ENCODE results near the gene RFX6.
"Not testable (repeated sequence)": the region's sequence is repeated elsewhere in the genome, so short reads cannot be mapped to it uniquely, and the experiment has no call there.

RFX6 gene, protein sequence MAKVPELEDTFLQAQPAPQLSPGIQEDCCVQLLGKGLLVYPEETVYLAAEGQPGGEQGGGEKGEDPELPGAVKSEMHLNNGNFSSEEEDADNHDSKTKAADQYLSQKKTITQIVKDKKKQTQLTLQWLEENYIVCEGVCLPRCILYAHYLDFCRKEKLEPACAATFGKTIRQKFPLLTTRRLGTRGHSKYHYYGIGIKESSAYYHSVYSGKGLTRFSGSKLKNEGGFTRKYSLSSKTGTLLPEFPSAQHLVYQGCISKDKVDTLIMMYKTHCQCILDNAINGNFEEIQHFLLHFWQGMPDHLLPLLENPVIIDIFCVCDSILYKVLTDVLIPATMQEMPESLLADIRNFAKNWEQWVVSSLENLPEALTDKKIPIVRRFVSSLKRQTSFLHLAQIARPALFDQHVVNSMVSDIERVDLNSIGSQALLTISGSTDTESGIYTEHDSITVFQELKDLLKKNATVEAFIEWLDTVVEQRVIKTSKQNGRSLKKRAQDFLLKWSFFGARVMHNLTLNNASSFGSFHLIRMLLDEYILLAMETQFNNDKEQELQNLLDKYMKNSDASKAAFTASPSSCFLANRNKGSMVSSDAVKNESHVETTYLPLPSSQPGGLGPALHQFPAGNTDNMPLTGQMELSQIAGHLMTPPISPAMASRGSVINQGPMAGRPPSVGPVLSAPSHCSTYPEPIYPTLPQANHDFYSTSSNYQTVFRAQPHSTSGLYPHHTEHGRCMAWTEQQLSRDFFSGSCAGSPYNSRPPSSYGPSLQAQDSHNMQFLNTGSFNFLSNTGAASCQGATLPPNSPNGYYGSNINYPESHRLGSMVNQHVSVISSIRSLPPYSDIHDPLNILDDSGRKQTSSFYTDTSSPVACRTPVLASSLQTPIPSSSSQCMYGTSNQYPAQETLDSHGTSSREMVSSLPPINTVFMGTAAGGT

DNA sequence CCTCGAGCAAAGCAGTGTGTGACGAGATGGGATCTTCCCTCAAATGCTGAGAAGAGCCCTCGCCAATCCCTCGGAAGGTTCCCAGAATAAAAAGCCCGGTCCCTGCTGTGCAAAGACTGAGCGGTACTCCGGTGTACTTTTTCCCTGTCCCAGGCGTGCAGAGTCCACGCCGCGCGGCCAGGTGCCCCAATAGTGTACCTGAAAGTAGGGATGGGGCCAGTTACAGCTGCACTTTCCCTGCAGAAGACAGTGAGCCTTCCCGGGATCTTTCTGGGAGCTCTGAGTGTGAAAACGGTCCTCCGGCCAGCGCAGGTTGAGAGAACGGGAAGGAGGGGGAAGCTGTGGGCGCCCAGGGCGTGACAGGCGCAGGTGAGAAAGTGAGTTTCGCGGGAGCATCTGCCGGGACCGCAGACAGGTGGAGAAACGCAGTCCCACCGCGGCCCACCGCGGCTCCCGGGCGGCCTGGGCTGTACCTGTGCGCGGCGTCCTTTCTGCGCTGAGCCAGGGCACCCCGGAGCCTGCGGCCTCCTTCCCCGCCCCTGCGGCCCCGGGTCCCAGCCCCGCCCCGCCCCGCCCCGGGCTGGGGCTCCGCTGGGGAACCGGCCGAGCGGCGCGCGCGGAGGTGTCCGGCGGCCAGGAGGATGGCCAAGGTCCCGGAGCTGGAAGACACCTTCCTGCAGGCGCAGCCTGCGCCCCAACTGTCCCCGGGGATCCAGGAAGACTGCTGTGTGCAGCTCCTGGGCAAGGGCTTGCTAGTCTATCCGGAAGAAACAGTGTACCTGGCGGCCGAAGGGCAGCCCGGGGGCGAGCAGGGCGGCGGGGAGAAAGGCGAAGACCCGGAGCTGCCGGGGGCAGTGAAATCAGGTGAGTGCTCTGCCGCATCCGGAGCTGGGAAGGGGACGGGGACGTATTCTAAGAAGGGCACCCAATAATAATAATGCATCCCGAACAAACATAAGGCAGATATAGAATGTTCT is at the start of gene RFX6:
RFX6 (plus strand) TSS at position 608 of the 977 bp plus-strand sequence; CDS start at position 642, 34 bp downstream.
- DNase-seq: no peak

DNA sequence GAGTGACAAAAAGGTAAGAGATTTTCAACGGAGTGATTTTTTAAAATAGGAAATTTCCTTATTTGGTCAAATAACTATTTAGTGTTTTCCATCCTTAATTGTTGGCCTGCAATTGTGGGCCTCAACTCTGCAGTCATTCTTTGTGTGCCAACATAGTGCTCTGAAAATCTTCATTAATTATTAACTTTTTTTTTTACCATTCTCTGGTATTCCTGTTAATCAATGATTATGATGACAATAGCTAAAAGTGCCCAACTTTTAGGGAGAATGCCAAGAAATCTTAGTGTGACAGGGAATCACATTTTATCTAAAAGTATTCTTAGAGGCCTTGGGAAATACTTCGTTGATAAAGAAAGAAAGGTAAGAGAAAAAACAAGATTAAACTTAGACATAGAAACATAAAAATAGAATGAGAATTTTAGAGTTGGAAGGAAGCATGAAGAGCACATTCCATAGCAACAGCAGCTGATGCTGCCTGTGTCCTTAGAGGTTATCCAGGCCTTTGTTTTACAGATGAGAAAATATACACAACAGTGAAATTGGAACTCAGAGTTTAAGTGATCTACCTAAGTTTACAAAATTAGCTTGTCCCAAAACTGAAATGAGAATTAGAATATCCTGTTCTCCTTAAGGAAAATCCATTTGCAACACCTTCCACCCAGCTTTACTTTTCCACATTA is 49.3 kb upstream of the RFX6 start:
- no peak for DNase-seq

DNA sequence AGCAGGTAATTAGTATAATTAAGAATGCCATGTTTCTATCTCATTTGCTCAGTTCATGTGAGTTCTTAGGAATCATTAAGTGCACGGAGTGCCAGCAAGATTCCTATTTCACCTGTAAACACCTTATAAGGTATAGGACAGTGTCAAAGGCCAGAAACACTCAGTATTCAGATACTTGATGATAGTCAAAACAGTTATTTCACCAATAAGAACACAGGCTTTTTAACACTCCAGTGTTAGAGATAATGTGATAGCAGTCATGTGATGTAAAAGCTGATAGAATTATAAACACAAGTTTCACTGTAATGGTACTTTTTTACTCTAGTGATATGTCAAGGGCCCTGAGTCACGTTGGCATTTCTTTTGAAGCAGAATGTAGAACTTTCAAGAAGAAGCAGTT is 48.1 kb upstream of the RFX6 start, which contains the start of gene GPRC6A:
GPRC6A (minus strand) TSS at position 101 of the 400 bp plus-strand sequence; CDS start at position 31, 70 bp downstream.
- DNase-seq: no peak

DNA sequence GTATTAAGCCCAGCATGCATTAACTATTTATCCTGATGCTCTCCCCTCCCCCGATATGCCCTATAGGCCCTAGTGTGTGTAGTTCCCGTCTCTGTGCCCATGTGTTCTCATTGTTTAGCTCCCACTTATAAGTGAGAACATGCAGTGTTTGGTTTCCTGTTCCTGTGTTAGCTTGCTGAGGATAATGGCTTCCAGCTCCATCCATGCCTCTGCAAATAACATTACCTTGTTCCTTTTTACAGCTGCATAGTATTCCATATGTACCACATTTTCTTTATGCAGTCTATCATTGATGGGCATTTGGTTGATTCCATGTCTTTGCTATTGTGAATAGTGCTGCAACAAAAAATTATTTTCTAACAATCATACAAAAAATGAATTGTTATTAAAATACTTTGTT is 42.5 kb upstream of the RFX6 start:
- not testable (repeated sequence) for DNase-seq

DNA sequence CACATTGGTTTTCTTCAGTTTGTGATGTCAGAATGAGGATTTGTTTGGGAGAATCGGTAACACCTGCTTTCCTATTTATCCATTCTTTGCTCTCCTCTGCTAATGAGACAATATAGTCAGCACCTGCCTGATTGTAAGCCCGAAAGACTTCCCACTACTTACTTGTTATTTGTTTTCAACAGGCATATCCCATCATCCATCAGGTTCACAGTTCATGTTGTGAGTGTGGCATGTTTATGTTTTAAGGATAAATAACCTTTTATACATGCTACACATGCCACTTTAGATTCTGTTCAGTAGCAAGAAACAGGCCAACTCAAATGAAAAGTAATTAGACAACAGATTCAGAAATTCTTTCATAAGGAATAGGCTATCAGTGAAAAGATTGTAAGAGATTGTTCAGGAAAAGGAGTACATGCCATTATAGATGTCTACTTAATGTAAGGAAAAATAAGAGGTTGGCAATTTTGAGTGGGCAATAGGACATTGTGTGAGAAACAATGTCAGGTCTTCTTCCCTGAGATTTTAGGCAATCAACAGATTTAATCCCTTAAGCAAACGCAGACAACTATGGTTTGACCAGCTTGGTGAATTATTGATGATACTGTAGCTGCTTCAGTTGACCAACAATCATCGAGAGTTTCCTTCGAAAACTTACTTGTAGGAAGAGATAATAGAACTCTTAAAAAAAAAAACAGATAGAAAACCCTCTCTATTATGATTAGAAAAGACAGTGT is 40.3 kb upstream of the RFX6 start:
- no peak for DNase-seq

DNA sequence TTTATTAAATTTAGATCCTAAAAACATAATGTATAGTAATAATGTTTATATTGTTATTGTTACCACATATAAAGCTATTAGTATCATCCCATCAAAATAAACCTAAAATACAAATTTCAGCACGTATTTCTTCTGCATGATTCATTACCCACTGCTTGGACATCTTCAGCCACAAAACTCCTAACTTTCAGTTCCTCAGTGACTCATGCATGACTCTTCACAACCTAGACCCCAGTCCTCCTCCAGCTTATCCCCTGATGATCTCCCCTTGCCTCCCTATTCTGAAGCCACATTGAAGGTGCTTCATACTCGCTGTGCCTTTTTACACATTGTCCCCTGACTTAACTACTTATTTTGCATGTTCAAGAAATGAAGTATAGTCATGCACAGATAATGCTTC is 37.0 kb upstream of the RFX6 start:
- no peak for DNase-seq

DNA sequence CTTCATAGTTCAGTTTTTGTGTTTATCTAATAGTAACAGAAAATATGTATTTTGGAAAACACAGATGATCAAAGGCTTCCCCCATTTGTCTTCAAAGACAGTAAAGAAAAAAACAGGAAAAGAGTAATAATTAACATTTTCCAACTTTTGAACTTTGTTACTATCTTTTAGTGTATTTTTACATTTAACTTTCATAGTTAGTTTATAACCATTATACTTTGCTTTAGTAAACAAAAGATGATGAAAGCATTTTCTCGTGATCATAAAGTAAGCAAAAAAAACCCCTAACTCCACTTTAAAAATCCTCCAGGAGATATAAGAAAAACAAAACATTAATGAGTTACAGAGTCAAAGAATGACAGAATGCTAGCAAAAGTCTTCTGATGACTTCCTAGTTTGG is 34.6 kb upstream of the RFX6 start:
- DNase-seq: no peak

DNA sequence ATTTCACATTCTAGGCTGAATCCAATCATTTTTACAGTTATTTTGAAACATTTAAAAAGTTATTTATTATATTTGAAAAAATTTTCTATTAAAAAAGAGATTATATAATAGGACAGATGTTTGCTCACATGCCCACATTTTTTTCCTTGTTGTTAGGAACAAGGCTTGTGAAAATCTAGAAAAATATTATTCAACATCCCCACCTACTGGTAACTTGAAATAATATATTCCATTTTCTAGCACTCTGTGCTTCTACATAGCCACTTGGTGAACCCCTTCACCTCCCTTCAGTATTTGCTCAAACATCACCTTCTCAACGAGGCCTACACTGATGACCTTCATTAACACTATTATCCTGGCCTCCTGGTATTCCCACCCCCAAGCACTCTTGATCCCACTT is 29.8 kb upstream of the RFX6 start:
- no peak for DNase-seq

DNA sequence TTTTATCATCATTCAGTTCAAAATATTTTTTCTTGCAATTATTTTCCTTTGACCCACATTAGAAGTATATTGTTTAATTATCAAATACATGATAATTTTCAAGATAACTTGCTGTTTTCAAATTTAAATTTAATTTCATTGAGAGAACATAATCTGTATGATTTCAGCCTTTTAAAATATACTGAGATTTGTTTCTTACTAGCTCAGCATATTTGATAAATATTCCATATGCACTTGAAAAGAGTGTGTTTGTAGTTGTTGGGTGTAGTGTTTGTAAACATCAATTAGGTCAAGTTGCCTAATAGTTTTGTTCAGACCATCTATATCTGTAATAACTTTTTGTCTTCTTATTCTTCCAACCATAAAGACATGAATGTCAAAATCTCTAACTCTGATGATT is 19.0 kb upstream of the RFX6 start:
- no peak for DNase-seq

DNA sequence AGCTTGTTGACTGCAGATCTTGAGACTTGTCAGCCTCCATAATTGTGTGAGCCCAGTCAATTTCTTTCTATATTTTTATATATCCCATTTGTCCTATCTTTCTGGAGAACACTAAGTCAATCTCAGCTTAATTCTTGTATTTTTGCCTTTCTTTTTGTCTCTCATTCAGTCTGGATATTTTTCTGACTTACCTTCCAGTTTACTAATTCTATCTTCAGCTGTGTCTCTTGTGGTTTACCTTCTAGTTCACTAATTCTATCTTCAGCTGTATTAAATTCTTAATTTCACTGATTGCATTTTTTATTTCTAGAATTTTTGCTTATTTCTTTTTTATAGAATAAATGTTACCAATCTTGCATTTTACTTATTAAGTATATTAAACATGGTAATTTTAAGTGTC is 17.8 kb upstream of the RFX6 start:
- DNase-seq: no peak

DNA sequence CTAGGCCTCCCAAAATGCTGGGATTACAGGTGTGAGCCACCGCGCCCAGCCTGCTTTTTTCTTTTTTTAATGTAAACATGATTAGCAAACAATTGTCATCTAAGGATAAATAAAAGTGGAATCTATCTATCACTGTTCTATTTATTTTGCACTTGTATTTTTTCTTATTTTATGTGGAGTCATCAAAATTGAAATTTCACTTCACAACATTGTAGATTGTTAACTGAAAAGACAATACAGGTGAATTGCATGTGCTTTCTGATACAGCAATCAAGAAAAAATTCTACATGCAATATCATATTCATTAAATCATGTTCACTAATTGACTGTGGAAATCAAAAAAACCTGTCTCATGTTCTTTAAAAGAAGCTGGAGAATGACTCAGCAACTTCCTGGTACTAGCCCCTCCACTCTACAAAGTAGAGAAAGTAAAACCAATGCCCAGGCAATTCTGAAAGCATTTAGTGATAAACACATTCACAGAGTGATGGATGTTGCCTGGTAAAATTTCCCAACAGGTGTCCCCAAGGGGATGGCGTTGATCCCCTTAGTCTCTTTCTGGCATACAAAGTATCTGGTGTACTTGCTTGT is 10.7 kb upstream of the RFX6 start:
- DNase-seq: no peak

DNA sequence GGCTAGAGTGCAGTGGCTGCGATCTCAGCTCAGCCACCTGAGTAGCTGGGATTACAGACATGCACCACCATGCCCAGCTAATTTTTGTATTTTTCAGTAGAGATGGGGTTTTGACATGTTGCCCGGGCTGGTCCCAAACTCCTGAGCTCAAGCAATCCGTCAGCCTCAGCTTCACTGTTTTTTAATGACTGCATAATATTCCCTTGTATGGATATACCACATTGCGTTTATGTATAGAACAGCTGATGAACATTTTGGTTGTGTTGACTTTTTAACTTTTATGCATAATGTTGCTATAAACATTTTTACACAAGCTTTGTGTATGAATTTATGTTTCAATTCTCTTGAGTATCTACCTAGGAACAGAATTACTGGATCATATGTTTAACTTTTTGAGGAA is 4.3 kb upstream of the RFX6 start:
- no peak for DNase-seq

DNA sequence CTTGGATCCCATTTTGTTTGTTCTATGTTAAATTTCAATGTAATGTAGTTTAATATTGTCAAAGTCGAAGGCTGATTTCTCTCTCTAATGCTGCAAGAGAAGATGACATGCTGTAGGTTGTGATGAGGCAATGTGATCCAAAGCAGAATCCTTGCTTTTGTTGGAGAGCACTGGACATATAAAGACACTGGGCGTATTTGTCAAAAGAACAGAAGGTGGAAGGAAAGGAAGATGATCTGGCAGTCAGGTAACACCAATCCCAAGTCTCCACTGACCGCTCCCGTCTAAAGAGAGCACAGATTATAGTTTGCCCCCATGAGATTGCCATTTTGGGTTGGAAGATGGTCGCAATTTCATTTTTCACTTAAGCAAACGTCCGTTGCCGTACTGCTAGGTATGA is 935 bp upstream of the RFX6 start:
- no peak for DNase-seq

DNA sequence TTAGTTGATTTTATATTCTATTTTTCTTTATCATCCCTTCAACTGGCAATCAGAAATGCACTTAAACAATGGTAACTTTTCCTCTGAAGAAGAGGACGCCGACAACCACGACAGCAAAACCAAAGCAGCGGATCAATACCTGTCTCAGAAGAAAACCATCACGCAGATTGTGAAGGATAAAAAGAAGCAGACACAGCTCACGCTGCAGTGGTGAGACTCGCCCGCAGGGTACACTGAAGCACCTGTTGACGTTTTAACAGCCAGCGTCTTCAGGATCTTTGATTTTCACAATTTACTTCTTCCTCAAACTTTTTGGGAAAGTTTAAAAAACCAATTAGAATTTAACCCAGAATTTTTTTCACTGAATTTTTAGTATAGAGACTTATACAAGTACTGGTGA is 701 bp downstream of the RFX6 start:
- no peak for DNase-seq

DNA sequence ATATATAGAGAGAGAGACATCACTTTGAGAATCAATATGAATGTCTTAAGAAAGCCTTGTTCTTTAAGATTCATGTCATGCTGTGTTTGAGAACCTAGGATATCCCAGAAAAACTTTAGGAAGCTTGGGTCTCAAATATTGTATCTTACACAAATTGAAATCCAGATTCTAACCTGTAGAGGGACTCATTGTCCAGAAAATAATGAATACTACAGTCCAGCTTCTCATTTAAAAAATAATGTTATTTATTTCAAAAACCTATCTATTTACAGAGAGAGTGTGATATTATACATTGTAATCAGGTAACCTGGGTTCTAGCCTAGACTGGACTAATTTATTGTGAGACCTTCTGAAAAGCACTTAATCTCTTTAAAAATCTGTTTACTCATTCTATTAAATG is 4.2 kb downstream of the RFX6 start:
- DNase-seq: no peak

DNA sequence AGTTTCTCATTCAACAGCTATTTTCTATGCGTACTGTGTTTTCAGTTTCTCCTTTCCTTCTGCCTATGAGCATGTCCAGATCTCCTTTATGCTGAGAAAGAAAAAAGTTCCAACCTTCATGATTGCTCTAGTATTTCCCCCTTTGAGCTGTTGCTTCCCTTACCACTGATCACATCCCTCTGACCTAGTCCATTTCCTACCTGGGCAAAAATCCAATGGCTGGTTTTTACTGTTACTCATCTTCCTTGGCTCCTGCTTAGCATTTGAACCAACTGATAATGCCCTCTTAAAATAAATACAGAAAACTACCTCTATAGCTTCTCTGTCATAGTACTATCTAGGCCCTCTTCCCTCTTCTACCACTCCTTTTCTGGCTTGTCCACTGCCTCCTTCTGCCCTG is 6.0 kb downstream of the RFX6 start:
- DNase-seq: no peak

DNA sequence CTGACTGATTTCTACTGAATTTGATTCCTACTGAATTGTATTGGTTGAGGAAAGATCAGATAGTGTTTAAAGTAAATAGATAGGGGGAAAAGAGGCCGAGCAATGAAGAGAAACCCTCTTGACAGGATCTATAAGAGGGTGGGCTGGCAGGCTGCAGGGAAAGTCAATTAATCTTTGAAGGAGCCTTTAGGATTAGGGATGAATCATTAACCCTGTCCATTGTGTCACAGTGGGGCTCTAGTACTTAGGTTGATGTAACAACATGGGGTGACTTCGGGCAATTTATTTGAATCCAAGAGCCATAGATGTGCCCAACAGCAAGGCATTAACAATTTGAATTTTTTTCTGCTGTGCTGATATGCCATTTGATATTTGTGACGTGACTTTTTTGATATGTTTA is 7.5 kb downstream of the RFX6 start:
- DNase-seq: no peak

DNA sequence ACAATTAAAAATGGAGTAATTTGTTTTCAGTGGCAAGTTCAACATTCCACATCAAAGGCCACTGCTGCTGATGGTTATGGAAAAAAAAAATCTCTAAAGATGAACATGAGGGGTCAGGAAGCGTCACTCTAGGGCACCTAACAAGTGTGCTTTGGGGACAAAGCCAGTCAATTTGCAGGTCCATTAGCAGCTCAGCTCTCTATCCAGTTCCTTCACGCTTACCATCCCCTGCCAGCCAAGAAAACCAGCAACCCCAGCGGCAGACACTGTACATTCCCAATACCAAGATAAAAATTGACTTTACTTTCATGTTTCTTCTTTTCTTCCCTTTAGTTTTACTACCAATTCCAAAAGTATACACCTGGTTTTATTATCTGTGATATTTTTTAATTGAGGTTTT is 10.1 kb downstream of the RFX6 start:
- DNase-seq: no peak

DNA sequence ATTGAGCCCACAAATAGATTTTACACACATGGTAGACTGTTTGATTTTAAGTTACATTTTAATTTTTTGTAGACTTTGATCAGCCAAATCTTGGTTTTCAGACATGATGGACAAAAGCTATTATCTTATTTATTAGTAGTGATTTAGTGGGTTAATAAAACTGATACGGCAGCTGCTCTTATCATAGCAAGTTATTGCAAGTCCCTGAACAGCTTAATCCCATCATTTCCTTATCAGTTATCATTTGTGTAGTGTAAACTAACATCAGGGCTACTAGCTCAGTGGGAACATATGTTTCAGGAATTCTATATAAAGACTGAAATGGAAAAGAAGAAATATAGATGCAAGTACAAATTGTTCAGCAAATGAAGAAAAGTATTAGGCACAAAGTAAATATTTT is 10.9 kb downstream of the RFX6 start:
- no peak for DNase-seq

DNA sequence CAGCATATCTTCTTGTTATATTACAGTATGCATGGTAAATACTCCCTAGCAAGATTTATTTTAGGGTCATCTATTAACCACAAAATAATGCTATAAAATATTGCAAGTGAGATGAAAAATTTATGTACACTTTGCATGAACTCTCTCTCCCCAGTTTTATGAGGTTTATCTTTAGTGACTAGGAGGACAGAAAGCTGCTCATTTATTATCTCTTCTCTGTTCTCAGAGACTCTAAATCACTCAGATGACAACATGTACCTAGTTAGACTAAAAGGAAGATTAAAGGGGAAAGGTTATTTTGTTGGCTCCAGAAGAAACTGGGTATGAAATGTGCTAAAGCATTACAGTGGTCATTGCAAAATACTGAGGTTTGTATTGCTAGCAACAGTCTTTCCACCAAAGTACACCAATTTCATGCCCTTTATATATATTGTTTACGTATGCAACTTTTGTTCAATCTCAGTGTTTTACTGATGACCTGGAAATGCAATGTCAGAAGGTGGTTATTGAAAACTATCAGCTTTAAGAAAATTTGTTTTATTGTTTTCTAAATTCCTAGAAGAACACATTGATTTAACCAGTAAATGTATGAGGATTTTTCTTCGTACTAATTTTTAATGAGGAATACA is 11.8 kb downstream of the RFX6 start:
- DNase-seq: no peak

DNA sequence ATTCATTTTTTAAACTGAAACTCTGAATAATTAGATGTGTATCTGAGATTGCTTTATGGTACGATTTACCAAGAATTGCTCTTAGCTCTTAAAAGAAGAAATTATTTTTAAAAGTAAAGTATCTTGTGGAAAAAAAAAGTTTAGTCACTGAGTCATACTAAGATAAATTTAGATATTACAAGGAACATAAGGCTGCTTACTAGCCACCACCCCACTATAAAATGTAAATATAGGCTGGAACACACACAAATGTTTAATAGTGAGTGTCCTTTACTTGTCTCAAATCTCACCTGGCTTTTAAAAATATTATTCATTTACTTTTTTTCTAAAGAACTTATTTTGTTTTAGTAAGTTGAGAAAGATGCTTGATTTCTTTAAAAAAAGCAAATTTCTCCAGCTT is 17.6 kb downstream of the RFX6 start:
- DNase-seq: no peak
